HG03095 (cell line): ENCODE results near the gene NES.
A peak's percentile ranks its signal among the peaks of the same experiment; 100 is the strongest.

ENCODE experiments used
- ATAC-seq: cut with Tn5 transposase; IDR thresholded peaks from one replicate; pipeline ENCODE4 v1.9.1; 2021; ENCODE audit warnings: moderate library complexity; ENCODE audit not compliant: unreplicated experiment

Gene NES

DNA sequence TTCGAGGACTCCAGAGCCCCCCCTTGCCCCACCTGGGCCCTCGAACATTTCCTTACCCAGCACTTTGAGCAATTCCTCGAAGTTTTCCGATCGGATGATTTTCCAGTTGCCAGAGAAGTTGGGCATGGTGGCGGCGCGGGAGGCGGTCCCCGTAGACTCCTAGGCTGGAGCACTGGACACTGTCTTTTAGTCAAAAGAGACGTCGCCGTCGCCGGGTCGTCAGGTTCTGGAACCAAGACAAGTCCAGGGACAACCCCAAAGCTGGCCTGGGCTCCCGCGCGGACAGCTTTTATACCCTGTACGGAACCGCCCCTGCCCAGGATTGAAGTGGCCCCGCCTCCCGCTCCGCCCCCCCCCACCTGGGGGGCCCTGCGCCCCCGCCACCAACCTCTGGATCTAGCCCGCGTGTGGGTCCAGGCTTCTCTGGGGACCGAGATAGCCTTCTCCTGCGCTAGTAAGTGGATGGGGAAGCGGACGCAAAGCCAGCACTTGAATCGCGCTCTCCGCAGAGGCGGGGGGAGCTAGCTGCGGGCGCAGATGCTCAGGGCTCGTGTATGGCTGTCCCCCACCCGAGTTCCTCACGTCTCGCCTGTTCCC lies 28.2 kb upstream of the NES start, which contains the start of gene CRABP2:
CRABP2 (minus strand) TSS at position 263 of the 597 bp plus-strand sequence; CDS start at position 126, 137 bp downstream.
- ATAC-seq = no peak

DNA sequence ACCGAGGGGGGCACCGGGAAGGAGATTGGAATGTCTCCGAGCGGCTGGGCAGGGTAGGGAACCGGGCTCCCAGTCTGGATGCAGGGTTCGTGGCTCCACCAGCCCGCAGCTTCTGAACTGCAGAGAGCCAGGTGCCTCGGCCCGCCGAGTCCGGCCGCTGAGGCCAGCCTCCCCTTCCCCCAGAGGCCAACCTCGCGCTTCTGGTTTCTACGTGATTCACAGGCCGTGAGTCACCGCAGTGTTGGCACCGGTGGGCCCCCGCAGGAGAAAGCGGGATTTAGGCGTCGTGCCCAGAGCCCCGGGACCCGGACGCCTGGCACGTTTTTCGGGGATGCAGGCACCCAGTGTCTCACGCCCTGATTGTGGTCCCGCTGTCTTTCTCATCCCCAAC lies 27.7 kb upstream of the NES start:
- no peak for ATAC-seq

DNA sequence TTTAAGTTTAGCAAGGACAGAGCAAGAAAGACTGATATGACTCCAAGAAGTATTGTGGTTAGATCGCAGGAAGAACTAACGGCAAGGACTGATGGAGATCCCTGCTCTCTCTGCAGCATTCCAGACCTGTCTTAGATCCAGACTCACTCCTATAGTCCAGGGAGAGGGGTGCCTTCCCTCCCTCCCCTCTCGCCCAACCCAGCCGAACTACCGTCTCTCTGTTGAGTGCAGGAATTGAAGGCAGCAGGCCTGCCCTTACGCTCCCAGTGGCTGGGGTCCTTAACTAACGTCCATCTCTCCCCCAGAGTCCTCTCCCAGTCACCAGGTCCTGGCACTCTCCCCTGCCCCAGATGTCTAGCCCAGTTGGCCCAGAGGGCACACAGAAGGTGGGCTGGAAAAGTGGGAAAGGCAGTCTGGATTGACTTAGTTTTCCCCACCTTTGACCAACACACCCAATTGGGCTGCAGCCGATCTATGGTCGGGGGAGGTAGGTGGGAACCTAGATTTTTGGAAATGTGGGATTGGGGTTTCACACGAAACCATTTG lies 27.0 kb upstream of the NES start:
- ATAC-seq = no peak

DNA sequence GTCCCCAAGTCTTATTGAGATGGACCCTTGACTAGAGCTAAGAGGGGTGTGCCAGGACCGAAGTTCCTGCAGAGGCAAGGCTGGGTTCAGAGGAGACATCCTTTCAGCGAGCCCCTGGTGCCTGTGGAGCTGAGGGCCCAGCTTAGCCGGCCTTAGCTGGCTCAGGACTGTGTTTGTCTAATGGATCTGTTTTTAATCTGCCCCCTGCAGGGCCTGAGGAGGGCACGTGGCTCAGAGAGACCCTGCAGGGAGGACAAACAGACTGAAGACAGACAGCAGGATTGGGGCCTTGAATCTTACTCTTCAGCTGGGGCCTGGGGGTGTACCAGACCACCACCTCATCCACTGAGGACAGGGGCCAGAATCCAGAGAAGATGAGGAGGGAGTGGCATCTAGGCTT lies 26.5 kb upstream of the NES start:
- ATAC-seq = no peak

DNA sequence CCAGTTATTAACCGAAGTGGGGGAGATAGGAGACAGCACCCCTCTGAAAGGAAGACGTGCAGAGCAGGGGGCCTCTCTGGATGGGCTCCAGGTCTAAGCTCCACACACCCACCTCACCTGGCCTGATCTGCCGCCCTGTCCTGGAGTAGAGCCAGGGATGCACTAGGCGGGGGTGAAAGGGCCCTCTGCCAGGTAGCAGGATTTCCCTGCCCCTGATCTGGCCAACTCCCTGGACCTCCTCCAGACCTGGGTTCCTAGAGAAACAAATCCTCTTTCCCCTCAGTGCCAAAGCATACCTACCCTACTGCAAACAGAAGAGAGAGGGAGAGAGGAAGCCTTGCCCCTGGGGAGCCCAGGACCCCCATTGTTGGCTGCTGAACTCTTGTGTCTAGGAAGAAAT lies 26.1 kb upstream of the NES start:
- no peak for ATAC-seq

DNA sequence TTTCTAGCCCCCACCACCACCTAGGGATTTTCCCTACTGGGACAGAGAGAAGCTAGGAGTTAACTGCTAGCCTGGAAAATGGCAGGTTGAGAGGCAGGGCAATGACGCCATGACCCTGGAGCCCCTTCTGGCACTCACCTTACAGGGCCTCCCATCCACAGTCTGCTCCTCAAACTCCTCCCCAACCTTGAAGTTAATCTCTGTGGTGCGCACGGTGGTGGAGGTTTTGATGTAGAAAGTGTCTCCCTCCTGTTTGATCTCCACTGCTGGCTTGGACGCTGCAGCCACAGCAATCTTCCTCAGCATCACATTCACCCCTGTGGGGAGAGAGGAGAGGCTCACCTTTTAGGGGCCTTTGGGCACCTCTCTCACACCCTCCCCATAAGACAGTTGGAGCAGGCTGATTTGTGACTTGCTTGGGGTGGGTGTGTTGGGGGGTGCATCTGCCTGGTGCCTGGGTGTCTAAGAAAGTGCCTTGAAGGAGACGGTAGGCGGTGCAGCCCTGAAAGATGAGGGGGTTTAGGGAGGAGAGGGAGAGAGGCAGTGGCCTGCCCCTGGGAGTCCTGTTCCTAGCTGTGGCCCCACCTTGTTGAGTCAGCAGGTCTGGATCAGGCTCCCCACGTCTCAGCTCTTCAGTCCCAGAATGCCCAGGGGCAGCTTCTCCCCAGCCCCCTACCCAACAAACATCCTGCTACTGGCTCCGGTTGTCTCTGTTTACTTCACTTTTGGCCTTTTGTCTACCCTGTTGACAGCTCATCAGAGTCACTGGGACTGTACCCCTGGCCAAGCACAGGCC lies 23.7 kb upstream of the NES start:
- ATAC-seq = no peak

DNA sequence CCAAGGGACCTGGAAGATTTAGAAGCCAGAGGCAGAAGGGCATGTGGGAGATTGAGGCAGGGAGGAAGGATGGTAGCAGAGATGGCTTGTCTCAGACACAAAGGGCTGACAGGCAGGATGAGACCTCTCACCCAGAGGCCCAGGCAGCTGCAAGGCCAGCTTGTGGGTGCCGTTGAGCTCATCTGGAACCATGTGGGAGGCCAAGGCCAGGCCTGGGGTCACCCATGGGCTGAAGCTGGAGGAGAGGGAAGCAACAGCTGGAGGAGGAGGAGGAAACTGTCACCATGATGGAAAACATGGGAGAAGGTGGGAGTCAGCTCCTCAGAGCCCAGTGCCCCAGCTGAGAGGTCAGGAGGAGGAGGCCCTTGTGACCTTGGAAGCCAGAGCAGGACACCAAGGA lies 21.8 kb upstream of the NES start:
- ATAC-seq = no peak

DNA sequence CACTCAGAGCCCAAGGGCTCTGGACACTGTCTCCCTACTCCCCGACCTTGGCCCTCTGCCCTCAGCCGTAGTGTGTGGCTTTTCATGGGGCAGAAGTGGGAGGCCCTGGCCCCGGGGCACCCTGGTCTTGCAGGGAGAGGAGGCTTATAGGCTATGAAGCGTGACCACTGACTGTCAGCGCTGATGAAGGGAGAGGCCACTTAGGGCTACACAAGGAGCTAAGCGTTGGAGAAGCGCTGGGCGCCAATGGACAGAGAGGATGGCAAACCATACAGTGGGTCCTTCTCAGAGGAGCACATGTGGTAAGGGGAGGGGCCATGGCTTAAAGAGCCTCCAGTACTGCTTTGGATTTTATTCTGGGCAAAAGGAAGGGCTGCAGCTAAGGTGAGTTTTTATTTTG lies 20.3 kb upstream of the NES start:
- no peak for ATAC-seq

DNA sequence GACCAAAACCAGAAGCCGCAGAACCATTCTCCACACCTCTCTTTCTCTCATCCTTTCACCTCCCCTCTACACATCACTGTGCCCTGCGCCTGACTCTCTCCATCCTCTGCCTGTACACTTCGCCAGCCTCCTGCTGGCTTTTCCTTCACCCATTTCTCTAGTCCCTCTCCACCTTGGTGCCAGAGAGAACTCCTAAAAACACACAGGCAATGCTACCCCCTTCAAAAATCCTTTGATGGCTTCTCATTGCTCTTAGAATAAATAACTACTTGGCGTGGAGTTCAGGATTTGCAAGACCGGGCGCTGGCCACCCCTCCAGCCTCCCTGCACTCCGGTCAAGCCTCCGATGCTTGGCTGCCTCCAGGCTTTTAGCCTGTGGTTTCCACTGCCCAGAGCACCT lies 19.5 kb upstream of the NES start:
- ATAC-seq = no peak

DNA sequence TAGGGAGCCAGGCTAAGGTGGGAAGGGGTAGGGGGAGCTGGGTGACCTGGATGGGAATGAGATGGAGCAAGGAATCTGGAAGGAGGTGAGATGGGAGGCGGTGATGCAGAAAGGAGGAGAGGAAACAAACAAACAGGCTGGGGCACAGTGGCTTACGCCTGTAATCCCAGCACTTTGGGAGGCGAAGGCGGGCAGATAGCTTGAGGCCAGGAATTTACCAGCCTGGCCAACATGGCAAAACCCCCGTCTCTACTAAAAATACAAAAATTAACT lies 17.4 kb upstream of the NES start:
- no peak for ATAC-seq

DNA sequence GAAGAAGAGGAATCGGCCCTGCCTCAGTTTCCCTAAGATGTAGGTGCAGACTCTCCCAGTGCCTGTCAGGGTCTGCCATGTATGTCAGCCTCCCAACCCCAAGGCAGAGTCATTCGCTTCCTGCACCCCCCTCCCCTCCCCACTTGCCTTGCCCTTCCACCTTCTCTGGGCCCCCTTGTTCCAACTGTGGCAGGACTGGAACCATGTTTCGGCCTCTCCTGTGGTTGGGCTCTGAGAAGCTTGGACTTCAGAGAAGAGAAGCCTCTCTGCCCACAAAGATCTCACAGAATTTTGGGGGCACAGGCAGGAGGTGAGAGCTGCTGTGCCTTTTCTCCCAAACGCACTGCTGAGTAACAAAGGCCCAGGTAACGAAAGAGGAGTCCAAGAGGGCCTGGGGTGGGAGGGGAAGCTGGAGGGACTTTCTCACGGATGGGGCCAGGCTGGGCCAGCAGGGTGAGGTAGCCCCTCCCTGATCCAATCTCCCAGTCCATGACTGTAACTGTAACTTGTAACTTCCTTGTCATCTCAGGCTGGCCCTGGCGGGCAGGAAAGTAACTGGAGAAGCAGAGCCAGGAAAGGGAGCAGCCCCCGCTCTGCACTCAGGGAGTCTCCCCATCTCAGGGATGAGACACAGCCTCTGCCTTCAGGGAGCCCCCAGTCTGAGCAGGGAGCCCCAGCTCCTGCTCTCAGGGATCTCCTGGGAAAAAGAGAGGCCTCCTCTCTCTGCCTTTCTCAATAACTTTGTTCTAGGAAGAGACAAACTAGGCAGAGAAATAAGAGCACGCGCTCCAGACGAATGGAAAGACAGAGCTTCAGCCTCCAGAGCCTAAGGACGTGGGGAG lies 16.9 kb upstream of the NES start:
- ATAC-seq = no peak

DNA sequence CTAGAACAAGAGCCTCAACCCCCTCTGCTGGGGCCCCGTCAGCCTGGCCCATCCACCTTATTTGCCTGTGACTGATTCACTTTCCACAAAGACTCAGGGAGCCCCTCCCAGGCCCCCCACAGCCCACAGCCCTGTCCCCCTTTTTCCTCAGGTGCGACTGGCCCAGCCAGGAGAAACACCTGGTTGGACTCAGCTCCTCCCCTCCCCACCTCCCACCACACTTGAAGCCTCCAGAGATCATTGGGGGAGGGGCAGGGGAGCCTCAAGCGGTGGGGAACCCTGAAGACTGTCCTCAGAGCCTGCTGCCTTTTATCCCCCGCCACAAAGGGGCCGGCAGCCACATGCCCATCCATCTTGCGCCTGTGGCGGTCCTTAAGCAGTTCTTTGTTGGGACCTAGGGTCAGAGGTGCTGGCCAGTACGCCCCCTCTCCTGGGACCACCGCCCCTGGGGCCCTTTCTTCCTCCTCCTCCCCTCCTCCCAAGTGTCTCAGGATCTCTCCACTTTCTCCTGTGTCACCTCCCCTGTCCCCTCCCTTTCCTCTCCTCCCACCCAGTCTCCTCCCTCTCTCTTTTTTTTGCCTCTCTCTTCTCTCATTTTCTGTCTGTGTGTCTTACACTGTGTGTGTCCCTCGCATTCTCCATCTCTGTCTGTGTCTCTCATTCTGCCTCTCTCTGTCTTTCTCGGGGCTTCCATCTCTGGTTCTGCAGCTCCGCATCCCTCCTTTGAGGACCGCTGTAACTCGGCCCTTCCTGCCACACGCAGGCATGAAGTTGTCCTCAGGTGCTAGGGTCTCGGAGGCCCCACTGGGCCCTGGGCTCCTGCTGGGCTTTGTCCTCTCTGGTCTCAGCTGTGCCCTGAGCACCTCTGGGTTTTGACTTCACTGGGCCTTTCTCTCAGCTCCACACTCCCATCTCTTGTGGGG lies 16.0 kb upstream of the NES start:
- no peak for ATAC-seq

DNA sequence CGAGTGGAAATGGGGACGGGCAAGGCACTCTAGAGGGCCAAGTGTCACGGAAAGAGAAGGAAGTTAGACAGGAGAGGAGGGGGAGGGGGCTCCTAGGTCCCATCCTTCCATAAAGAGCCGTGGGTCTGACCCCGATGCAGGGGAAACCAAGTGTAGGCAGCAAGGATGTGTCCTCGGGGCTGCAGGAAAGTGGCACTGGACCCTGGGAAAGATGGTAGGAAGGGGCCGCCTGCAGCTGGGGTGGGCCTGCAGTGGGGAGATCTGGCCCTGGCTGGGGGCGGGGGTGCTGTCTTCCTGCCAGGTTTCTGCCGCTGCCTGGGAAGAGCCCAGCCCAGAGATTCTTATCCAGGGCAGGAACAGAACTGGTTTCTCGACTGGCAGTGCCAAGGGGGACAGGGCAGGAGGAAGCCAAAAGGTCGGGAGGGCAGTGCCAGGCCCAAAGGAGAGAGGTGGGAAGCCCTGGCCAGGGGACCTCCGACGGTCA lies 15.3 kb upstream of the NES start:
- ATAC-seq = no peak

DNA sequence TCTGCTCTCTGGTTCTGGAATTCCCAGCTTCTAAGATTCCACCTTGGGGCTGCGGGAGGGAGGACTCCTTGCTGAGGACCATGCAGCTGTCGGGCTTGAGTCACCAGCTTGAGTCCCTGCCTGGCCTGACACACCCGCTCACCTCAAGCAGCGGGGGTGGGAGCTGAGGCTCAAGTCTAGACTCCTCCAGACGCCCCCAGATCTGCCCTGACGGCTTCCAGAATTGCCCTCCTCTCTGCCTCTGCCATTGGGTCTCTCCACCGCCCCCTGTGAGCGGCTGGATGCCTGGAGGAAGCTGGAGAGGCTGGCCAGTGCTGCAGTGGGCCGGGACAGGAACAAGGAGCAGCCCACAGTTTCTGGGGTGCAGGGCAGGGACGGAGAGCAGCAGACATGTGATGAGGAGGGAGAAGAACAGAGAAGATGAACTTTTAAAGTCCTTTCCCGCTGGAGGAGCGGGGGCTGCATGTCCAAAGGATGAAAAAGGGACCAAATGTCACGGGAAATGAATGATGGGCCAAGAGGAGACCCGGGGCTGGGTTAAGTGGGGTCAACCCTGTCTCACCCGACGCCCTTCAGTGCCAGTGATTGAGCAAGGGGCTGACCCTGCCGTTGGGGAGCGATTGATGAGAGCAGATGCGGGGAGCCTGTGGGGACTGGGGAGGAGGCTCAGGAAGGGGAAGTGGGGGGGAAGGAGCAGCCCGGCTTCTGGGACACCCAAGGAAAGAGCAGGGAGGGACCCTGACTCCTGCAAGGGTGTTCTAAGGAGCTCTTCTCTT lies 14.6 kb upstream of the NES start:
- ATAC-seq = no peak

DNA sequence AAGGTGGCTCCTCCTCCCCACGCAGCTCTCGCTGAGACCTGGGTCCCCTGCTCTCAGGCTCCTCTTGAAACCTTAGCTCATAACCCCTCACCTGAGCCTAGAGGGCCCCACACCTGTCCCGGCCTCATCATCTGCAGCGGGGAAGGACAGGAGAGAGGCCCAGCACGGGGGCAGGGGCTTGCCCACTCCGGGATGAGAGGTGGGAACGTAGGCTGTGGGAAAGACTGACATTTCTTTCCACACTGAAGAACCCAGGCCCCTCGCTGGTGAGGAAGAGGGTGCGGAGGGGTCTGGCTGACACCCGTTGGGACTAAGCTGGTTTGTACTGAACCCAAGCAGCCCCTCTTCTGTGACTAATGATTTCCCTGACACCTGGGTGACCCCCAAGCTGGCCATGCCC lies 14.0 kb upstream of the NES start:
- no peak for ATAC-seq

DNA sequence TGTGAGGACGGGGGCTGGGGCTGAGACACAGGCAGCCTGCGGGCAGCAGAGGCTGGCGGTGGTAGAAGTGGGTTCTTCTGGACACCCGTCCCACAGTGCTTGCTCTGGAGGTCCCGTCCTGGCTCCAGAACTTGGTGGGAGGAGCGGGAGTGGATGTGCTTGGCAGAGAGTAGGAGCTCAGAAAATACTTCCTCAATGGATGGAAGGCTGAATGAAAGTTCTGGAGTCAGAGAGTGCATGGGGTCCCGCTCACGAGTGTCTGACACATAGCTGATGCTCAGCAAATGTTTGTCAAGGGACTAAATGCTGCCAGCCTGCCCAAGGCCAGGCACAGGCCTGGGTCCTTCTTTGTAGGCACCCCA lies 13.4 kb upstream of the NES start:
- ATAC-seq = no peak

DNA sequence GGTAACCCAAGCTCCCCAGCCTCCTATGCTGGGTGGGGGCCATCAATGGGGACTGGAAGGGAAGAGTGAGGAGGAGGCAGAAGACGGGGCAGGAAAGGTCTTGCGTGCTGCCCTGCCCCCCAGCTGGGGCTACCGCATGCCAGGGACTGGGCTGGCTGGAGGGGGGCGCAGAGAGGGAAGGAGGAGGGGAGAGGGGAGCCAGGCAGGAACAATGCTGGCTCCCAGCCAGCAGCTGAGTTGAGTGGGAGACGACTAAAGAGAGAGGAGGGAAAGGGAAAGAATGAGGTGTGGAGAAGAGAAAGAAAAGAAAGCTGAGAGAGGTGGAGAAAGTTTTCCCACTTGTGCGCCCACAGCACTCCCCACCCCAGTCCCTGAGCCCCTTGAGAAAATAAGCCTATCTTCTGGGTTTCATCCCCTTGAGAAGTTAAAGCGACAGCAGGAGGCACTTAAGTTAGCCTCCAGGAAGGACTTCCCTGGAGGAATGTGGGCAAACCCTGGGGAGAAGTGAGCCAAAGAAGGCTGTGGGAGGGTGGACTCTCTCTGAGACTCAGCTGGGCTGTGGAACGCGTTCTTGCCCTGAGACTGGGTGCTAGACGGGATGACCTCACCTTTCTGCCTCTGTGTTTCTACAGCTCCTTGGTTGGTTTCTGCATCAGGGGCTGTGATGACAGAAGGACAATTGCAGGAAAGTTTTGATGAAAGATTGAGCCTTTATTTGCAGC lies 12.9 kb upstream of the NES start:
- ATAC-seq = no peak

DNA sequence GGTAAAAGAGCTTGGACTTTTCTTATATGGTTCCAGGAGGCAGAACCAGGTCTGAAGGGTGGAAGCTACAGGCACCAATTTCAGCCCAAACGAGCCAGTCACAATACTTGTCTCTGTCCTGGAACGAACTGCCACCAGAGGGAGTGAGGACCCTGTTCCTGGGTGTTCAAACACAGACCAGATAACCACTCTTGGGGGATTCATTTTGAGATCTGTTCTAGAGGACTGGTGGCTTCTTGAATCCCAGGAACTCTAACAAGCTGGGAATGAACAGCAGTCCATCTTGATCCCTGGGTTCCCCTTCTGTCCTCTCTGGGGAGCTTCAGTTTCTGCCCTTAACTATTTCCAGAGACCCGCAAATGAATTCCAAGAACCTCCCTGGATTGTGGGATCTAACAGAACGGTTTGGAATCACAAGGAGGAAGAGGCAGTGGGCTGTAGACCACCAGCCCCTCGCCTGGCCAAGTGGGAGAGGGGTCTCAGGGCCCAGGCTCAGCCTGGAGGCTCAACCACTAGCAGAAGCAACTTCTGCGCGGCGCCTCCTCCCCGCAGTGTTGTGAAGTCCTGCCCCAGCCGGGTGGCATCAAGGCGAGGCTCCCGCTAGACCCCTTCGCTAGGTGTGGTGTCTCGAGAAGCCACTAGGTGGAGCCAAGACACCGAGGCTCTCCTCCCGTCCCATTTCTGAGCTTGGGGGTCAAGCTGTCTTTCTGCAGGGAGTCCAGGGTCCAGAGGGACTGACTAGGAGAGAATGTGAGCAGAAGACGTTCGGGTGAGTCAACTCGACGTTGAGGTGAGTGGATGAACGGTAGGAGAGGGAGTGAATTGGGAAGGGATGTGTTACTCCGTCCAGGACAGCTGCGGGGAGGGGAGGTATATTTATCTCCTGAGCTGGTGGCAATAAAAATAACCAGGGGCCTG lies 12.1 kb upstream of the NES start:
- ATAC-seq = peak; percentile 57
